NCI-H2196 (cell line): ENCODE measurements around the gene EHMT1.
A peak's percentile ranks its signal among the peaks of the same experiment; 100 is the strongest.

Experiments used
- DNase-seq: peaks from one replicate; lab custom pipeline; 2025; ENCODE audit not compliant: unreplicated experiment; lab: John Stamatoyannopoulos, UW

EHMT1 gene

GRCh38 chr9:137671721-137672120 lies 52.9 kb downstream of the EHMT1 start:
- DNase-seq = no peak

GRCh38 chr9:137672907-137673791 lies 54.3 kb downstream of the EHMT1 start:
- DNase-seq = peak; percentile 65

GRCh38 chr9:137673886-137674285 lies 55.1 kb downstream of the EHMT1 start:
- no peak for DNase-seq

GRCh38 chr9:137674307-137674975 lies 55.6 kb downstream of the EHMT1 start:
- DNase-seq = no peak

- DNase-seq = no peak
Measured at GRCh38 chr9:137674976-137675320, 56.1 kb downstream of the EHMT1 start.

GRCh38 chr9:137676998-137677397 lies 58.2 kb downstream of the EHMT1 start:
- DNase-seq = no peak

GRCh38 chr9:137678202-137678601 lies 59.4 kb downstream of the EHMT1 start:
- no peak for DNase-seq

- no peak for DNase-seq
Measured at GRCh38 chr9:137679249-137679648, 60.4 kb downstream of the EHMT1 start.

- no peak for DNase-seq
Measured at GRCh38 chr9:137679695-137680305, 61.0 kb downstream of the EHMT1 start.

- DNase-seq = no peak
Measured at GRCh38 chr9:137680444-137681358, 61.9 kb downstream of the EHMT1 start.

- DNase-seq = no peak
Measured at GRCh38 chr9:137682428-137683105, 63.8 kb downstream of the EHMT1 start.

GRCh38 chr9:137683262-137683864 lies 64.6 kb downstream of the EHMT1 start:
- DNase-seq = no peak

GRCh38 chr9:137685035-137685740 lies 66.4 kb downstream of the EHMT1 start:
- no peak for DNase-seq

- no peak for DNase-seq
Measured at GRCh38 chr9:137685741-137686420, 67.1 kb downstream of the EHMT1 start.

- DNase-seq = no peak
Measured at GRCh38 chr9:137688261-137688660, 69.5 kb downstream of the EHMT1 start.

GRCh38 chr9:137688725-137689124 lies 69.9 kb downstream of the EHMT1 start:
- DNase-seq = no peak

GRCh38 chr9:137689745-137690529 lies 71.1 kb downstream of the EHMT1 start:
- no peak for DNase-seq
